ENCODE data around the gene LASP1. TPM values are rescaled to one million over a fixed set of nuclear protein-coding genes. Genes with fewer than 3 reads are reported as not detected.
A peak's percentile ranks its signal among the peaks of the same experiment; 100 is the strongest.

The LASP1 gene
- total and polyA plus RNA-seq, 9 donors, result 40.9 to 138 (median 95.0) TPM

DNA sequence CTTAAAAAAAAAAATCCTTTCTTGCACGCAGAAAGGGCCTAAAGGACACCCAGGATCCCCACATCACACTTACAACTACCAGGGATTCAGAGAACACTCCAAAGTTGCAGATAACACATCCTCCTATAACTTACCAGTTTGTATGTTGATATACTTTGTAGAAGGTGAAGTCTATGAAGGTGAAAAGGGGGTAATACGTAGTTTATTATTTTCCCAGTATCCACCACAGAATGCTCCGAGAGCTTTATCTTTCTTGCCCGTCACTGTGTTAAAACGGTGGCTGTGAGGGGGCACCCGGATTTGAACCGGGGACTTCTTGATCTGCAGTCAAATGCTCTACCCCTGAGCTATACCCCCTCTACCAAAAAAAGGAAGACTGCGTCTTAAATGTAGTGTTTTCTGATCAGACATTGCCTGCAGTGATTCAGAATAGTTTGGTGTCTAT, 8.4 kb upstream of the LASP1 start:
- TF ChIP-seq CTCF (IDR thresholded peaks at IDR 0.05) (no peak), EP300 (IDR thresholded peaks at IDR 0.05) (no peak)
- H3K36me3 ChIP-seq, result no peaks in the 10 kb centered on the region
- H3K27me3 ChIP-seq, result no peaks in the 10 kb centered on the region
- intact Hi-C loops (cut with DNase I), result no loop called here
- no peaks in the 10 kb centered on the region for H3K9me3 ChIP-seq
- H3K4me3 ChIP-seq, result no peak overlapping the region
- H3K27ac ChIP-seq, result no peak overlapping the region
- H3K4me1 ChIP-seq (ENCODE audit: insufficient read depth), result no peaks in the 10 kb centered on the region
- peak in 2 of 5 donors; percentile 26 to 53 for DNase-seq
- 11 to 12% (median 12%) methylated on average over 8 of the region's 8 CpGs for WGBS, 3 donors

- intact Hi-C loops (cut with DNase I), result no loop called here
- Histone ChIP-seq H3K9me3 (no peaks in the 10 kb centered on the region), H3K4me3 (no peak overlapping the region), H3K36me3 (no peaks in the 10 kb centered on the region), H3K27me3 (no peaks in the 10 kb centered on the region), H3K4me1 (ENCODE audit: insufficient read depth) (no peaks in the 10 kb centered on the region), H3K27ac (no peak overlapping the region)
- no peak for DNase-seq
- TF ChIP-seq POLR2A (IDR thresholded peaks at IDR 0.05), result no peak
- no peak for TF ChIP-seq EP300 (IDR thresholded peaks at IDR 0.05)
- no peak for TF ChIP-seq CTCF (IDR thresholded peaks at IDR 0.05)
- 55 to 62% (median 57%) methylated on average over 11 of the region's 11 CpGs for WGBS, 3 donors
Measured at GRCh38 chr17:38864636-38865398, 5.0 kb upstream of the LASP1 start.

DNA sequence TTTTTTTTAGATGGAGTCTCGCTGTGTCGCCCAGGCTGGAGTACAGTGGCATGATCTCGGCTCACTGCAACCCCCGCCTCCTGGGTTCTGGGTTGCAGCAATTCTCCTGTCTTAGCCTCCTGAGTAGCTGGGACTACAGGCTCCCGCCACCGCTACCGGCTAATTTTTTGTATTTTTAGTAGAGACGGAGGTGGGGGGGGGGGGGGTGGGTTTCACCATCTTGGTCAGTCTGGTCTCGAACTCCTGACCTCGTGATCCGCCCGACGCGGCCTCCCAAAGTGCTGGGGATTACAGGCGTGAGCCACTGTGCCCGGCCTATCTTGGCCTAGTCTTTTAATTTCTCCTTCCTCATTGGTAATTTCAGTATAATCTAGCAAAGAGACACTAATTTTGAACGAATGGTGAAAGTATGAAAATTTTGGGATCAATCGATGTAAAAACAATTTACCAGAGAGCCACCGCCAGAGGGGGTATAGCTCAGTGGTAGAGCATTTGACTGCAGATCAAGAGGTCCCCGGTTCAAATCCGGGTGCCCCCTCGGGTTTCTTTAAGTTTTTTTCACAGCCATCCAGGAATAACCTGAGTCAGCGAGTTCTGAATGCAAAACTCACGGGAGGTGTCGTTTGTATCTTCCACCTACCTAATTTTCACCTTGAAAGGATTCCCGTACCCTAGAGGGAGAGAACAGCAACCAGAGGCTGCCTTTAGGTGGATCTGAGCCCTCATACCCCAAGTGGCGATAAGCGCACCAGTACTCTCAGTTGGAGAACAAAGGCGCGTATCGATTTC, 2.5 kb upstream of the LASP1 start:
- no peaks in the 10 kb centered on the region for H3K27me3 ChIP-seq
- no peaks in the 10 kb centered on the region for H3K9me3 ChIP-seq
- DNase-seq, result peak; percentile 67 to 79 (median 73)
- H3K27ac ChIP-seq, result peak overlapping the region; percentile 92 to 96
- no peaks in the 10 kb centered on the region for H3K36me3 ChIP-seq
- H3K4me3 ChIP-seq, result peak overlapping the region; percentile 95
- WGBS, 3 donors, result 22 to 30% (median 25%) methylated on average over 31 of the region's 31 CpGs
- intact Hi-C loops (cut with DNase I), result no loop called here
- peaks cover 8% of the 10 kb centered on the region for H3K4me1 ChIP-seq (ENCODE audit: insufficient read depth)
- TF ChIP-seq EP300 (IDR thresholded peaks at IDR 0.05), result no peak
- peak in 1 of 3 donors; percentile 38 for TF ChIP-seq CTCF (IDR thresholded peaks at IDR 0.05)
- no peak for TF ChIP-seq POLR2A (IDR thresholded peaks at IDR 0.05)

- Histone ChIP-seq H3K4me3 (peak overlapping the region; percentile 95), H3K27me3 (no peaks in the 10 kb centered on the region), H3K4me1 (ENCODE audit: insufficient read depth) (peaks cover 12% of the 10 kb centered on the region), H3K9me3 (no peaks in the 10 kb centered on the region), H3K27ac (peak overlapping the region; percentile 92 to 96), H3K36me3 (no peaks in the 10 kb centered on the region)
- WGBS, 3 donors, result 7 to 10% (median 9%) methylated on average over 25 of the region's 25 CpGs
- DNase-seq, result peak; percentile 59 to 74 (median 71)
- no peak for TF ChIP-seq CTCF (IDR thresholded peaks at IDR 0.05)
- peak; percentile 18 for TF ChIP-seq POLR2A (IDR thresholded peaks at IDR 0.05)
- TF ChIP-seq EP300 (IDR thresholded peaks at IDR 0.05), result peak; percentile 67
- intact Hi-C loops (cut with DNase I), result no loop called here
Measured at GRCh38 chr17:38867968-38868816, 1.7 kb upstream of the LASP1 start.

All from ovary (tissue), 9 donors.